Iris pigment epithelial cell (primary cell): ENCODE measurements around the gene SEM1.
"Not testable (repeated sequence)": the region's sequence is repeated elsewhere in the genome, so short reads cannot be mapped to it uniquely, and the experiment has no call there.

ENCODE experiments used
- DNase-seq: peaks from one replicate; pipeline ENCODE4 v3.0.0-alpha.2; 2011; ENCODE audit warnings: low read depth

SEM1 gene

GRCh38 chr7:96701258-96701657 lies 8.4 kb downstream of the SEM1 start:
- no peak for DNase-seq

GRCh38 chr7:96700516-96700915 lies 9.1 kb downstream of the SEM1 start:
- no peak for DNase-seq

GRCh38 chr7:96699219-96699871 lies 10.3 kb downstream of the SEM1 start:
- DNase-seq, result no peak

GRCh38 chr7:96698449-96698848 lies 11.2 kb downstream of the SEM1 start:
- not testable (repeated sequence) for DNase-seq

- DNase-seq, result no peak
These were observed 11.8 kb downstream of the SEM1 start for GRCh38 chr7:96697822-96698221.

- DNase-seq, result no peak
These were observed 14.1 kb downstream of the SEM1 start for GRCh38 chr7:96695581-96695980.

- no peak for DNase-seq
These were observed 15.6 kb downstream of the SEM1 start for GRCh38 chr7:96694082-96694481.

- DNase-seq, result peak; percentile 18
These were observed 17.9 kb downstream of the SEM1 start for GRCh38 chr7:96691702-96692101.

- no peak for DNase-seq
These were observed 20.2 kb downstream of the SEM1 start for GRCh38 chr7:96689414-96689813.

GRCh38 chr7:96686305-96686704 lies 23.3 kb downstream of the SEM1 start:
- DNase-seq, result peak; percentile 76

GRCh38 chr7:96685755-96686154 lies 23.9 kb downstream of the SEM1 start:
- DNase-seq, result no peak

- DNase-seq, result no peak
These were observed 24.3 kb downstream of the SEM1 start for GRCh38 chr7:96685353-96685752.

GRCh38 chr7:96679886-96680285 lies 29.8 kb downstream of the SEM1 start:
- no peak for DNase-seq

GRCh38 chr7:96676919-96677318 lies 32.7 kb downstream of the SEM1 start:
- DNase-seq, result no peak

GRCh38 chr7:96675548-96675947 lies 34.1 kb downstream of the SEM1 start:
- no peak for DNase-seq

- DNase-seq, result no peak
These were observed 35.1 kb downstream of the SEM1 start for GRCh38 chr7:96674565-96674964.

GRCh38 chr7:96671854-96672253 lies 37.8 kb downstream of the SEM1 start:
- DNase-seq, result no peak

GRCh38 chr7:96670338-96671289 lies 39.0 kb downstream of the SEM1 start:
- no peak for DNase-seq

GRCh38 chr7:96669812-96670211 lies 39.8 kb downstream of the SEM1 start:
- no peak for DNase-seq

- no peak for DNase-seq
These were observed 42.6 kb downstream of the SEM1 start for GRCh38 chr7:96667026-96667425.

GRCh38 chr7:96665689-96666088 lies 44.0 kb downstream of the SEM1 start:
- no peak for DNase-seq

GRCh38 chr7:96664793-96665192 lies 44.9 kb downstream of the SEM1 start:
- DNase-seq, result no peak

- DNase-seq, result no peak
These were observed 45.7 kb downstream of the SEM1 start for GRCh38 chr7:96663871-96664445.
